GM12801 (cell line): Measurements from ENCODE around the gene B9D2.

ENCODE experiments used
- TF ChIP-seq, protein P1 (sequence below): IDR thresholded peaks from one replicate; pipeline ENCODE4 v1.5.1; 2011; ENCODE audit warnings: control low read depth; ENCODE audit not compliant: insufficient read length; ENCODE audit errors: extremely low read depth

Gene B9D2

DNA sequence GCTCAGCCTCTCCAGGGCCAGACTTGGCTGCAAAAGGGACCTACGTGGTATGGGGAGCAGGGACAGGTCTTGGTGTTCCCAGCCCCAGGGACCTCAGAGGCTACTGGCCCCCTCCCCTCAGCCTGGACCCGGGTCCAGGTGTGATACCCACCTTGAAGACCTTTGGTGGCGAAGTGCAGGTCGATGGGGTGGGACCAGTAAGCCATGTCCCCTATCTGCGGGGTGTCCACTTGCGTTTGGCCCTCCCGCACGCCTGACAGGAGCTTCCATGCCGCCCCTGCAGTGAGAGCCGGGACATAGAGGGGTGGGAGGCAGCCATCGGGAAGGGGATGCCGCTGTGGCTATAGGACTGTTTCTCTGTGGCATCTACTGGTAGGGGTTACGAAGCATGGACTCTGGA is 6.2 kb downstream of the B9D2 start:
- TF ChIP-seq, protein P1, sequence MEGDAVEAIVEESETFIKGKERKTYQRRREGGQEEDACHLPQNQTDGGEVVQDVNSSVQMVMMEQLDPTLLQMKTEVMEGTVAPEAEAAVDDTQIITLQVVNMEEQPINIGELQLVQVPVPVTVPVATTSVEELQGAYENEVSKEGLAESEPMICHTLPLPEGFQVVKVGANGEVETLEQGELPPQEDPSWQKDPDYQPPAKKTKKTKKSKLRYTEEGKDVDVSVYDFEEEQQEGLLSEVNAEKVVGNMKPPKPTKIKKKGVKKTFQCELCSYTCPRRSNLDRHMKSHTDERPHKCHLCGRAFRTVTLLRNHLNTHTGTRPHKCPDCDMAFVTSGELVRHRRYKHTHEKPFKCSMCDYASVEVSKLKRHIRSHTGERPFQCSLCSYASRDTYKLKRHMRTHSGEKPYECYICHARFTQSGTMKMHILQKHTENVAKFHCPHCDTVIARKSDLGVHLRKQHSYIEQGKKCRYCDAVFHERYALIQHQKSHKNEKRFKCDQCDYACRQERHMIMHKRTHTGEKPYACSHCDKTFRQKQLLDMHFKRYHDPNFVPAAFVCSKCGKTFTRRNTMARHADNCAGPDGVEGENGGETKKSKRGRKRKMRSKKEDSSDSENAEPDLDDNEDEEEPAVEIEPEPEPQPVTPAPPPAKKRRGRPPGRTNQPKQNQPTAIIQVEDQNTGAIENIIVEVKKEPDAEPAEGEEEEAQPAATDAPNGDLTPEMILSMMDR: no peak

DNA sequence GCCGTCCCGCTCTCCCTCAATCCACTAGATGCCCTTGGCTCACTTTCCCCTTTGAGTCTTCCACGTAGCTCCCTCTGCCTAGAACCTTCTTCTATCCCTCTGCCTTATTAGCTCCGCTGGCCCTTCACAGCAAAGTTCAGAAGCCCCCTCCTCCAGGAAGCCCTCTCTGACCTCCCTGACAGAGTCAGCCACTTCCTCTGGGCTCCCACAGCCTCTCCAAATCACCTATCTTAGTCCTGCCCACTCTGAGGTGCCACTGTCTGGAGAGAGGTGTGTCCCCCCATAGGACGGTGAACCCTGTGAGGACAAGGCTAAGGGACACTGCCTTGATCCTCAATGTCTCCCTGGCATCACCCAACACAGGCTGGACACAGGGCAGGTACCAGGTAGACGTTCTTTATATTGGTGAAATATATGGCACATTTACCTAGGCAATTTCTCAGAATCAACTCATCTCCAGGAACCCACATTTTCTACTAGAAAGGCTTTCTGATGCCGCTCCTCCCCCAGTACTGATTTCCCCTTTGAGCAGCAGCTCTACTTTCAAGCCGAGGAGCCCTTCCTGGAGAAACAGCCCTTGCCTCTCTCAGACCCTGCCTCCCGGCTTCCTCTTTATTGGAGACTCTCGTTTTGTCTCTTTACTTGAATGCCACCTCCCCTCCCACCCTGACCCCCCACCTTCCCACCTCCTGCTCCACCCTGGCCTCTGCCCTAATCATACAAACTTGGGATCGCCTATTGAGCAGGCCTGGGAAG is 6.8 kb downstream of the B9D2 start:
- TF ChIP-seq, protein P1: no peak

DNA sequence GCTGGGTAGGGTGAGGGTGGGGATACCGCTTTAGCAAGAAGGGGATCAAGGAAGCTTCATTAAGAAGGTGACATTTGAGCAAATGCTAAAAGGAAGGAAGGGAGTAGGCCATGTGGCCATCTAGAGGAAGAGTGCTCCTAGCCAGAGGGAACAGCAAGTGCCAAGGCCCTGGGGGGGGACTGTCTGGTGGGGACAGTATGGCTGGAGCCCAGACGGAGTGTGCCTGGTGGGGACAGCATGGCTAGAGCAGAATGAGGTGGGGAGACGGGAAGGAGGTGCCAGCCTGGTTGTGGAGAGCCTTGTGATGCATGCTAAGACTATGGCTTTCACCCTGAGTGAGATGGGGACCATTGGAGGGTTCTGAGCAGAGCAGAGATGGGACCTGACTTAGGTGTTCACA is 8.1 kb downstream of the B9D2 start:
- TF ChIP-seq, protein P1: no peak

DNA sequence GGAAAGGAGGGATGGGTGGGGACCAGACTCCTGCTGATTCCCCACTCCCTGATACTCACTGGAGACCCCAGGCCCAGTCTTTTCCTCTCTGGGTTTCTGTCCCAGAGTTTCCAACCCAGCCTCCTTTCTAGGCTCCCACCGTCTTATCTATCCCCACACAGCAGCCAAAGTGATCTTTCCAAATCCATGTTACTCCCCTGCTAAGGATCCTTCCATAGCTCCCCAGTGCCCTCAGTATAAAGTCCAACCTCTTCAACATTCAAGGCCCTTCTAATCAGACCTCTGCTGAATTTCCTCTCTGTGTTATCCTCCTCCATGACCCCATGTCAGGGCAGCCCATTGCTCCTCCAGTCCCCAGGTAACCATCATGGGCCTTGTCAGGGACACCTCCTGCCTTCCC is 8.9 kb downstream of the B9D2 start:
- TF ChIP-seq, protein P1: no peak

DNA sequence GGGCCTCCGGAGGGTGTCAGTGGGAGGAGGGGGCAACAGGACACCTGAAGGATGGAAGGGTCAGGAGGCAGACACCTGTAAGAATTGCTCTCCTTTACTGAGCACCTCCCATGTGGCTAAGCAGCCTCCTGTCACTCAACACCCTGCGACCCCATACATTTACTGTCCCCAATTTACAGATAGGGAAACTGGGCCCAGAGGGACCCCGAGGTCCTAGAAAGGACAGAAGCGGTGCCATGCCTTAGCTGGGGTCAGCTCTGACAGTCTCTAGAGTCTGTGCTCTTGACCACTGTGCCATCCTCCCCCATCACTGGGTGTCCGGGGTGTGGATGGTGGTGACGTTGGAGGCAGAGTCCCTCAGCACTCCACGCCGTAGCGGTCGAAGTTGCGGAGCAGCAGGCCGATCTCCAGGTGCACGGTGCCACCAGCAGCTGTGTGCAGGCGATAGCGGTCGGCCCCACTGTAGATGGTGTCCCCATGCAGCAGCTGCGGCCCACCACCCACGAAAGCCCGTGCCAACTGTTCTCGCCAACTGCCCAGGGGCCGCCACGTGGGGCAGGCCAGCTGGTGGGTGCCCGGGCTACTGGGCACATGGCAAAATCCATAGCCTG is 9.5 kb downstream of the B9D2 start:
- TF ChIP-seq, protein P1: no peak

DNA sequence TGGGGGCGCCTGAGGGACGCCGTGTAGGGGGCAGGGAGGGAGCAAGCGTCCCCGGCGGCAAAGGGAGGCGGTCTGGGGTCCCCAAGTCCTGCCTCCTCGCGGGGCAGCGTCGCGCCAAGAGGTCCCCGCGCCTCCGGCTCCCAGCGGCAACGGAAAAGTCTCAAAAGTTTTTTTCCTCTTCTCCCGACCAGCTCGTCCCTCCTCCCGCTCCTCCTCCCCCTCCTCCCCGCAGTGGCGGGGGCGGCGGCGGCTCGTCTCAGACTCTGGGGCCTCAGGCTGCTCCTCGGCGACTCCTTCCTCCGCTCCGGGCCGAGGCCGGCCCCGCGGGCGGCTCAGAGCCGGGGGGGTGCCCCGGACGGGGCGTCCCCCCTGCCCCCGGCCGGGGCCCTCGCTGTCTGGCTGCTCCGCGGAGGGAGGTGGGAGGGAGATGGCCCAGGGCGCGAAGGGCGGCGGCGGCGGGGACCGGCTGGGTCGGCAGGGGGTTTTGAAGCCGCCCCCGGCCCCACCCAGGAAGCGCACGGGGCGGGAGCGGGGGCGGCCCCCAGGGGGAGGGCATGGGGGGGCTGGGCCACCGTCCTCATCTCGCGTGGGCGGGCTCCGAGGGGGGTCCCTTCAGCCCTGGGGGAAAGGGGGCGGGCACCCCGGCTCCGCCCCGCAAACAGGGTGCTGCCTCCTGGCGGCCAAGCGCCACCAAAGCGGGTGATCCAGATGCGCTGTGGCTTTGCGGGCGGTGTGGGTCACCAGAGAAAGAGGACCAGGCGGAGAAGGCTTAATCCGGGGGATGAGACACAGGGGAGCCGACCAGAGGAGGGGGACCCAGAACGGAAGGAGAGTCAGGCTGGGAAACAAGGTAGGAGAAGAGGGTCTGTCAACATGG is 10.2 kb downstream of the B9D2 start, which contains the start of gene TGFB1:
Gene TGFB1 (minus strand): TSS at position 457 of the 877 bp plus-strand sequence. CDS start 878 bp downstream, outside the sequence.
- TF ChIP-seq, protein P1: peak; percentile 71
